ENCODE data around the gene TPCN2. TPM values are rescaled to one million over a fixed set of nuclear protein-coding genes. Genes with fewer than 3 reads are reported as not detected.
A peak's percentile ranks its signal among the peaks of the same experiment; 100 is the strongest.
"Not testable (repeated sequence)": the region's sequence is repeated elsewhere in the genome, so short reads cannot be mapped to it uniquely, and the experiment has no call there.

Gene TPCN2
- total RNA-seq, 6 experiments from 2014 or later: 8.0 to 11.2 (median 9.0) TPM

- Mint-ChIP-seq H3K27me3 (ENCODE audit: insufficient read depth) (no peaks in the 10 kb centered on the region; the same call in 1 of the 2 replicates), H3K27ac (no peak overlapping the region), H3K4me1 (ENCODE audit: low read depth) (peaks cover 24% of the 10 kb centered on the region), H3K36me3 (ENCODE audit: low read depth) (peaks cover 8% of the 10 kb centered on the region; the same call in 1 of the 2 replicates), H3K9me3 (no peaks in the 10 kb centered on the region), H3K4me3 (no peak overlapping the region)
- no peak for TF ChIP-seq CTCF (IDR thresholded peaks at IDR 0.05)
- no peak for DNase-seq
Observed at GRCh38 chr11:69073469-69073868, 24.7 kb downstream of the TPCN2 start.

GRCh38 chr11:69074375-69075140 lies 25.8 kb downstream of the TPCN2 start:
- no peak for TF ChIP-seq CTCF (IDR thresholded peaks at IDR 0.05)
- H3K4me3 Mint-ChIP-seq: peak overlapping the region; percentile 68; the same call in 1 of the 2 replicates
- H3K27me3 Mint-ChIP-seq (ENCODE audit: insufficient read depth): no peaks in the 10 kb centered on the region; the same call in 1 of the 2 replicates
- no peak for DNase-seq
- peaks cover 24% of the 10 kb centered on the region for H3K4me1 Mint-ChIP-seq (ENCODE audit: low read depth)
- peak overlapping the region; percentile 94 for H3K27ac Mint-ChIP-seq
- no peaks in the 10 kb centered on the region for H3K9me3 Mint-ChIP-seq
- H3K36me3 Mint-ChIP-seq (ENCODE audit: low read depth): peaks cover 8% of the 10 kb centered on the region; the same call in 1 of the 2 replicates

GRCh38 chr11:69075421-69076128 lies 26.8 kb downstream of the TPCN2 start:
- peak; percentile 96 for DNase-seq
- no peak for TF ChIP-seq CTCF (IDR thresholded peaks at IDR 0.05)
- Mint-ChIP-seq H3K36me3 (ENCODE audit: low read depth) (peaks cover 2% of the 10 kb centered on the region), H3K4me3 (peak overlapping the region; percentile 68), H3K9me3 (no peaks in the 10 kb centered on the region), H3K27me3 (ENCODE audit: insufficient read depth) (peaks cover 1% of the 10 kb centered on the region; the same call in 1 of the 2 replicates), H3K27ac (peak overlapping the region; percentile 94), H3K4me1 (ENCODE audit: low read depth) (peaks cover 30% of the 10 kb centered on the region)

GRCh38 chr11:69076129-69076791 lies 27.5 kb downstream of the TPCN2 start:
- Mint-ChIP-seq H3K9me3 (no peaks in the 10 kb centered on the region), H3K27ac (peak overlapping the region; percentile 94), H3K4me1 (ENCODE audit: low read depth) (peaks cover 34% of the 10 kb centered on the region), H3K4me3 (peak overlapping the region; percentile 68), H3K27me3 (ENCODE audit: insufficient read depth) (peaks cover 3% of the 10 kb centered on the region; the same call in 1 of the 2 replicates), H3K36me3 (ENCODE audit: low read depth) (peaks cover 5% of the 10 kb centered on the region)
- DNase-seq: peak; percentile 15
- TF ChIP-seq CTCF (IDR thresholded peaks at IDR 0.05): no peak

- not testable (repeated sequence) for H3K27ac Mint-ChIP-seq; H3K27me3 Mint-ChIP-seq (ENCODE audit: insufficient read depth)
Observed at GRCh38 chr11:69076977-69077376, 28.2 kb downstream of the TPCN2 start.

More at GRCh38 chr11:69076977-69077376, 28.2 kb downstream of the TPCN2 start:
- H3K4me1 Mint-ChIP-seq (ENCODE audit: low read depth): peaks cover 34% of the 10 kb centered on the region
- DNase-seq; H3K9me3 Mint-ChIP-seq; H3K36me3 Mint-ChIP-seq (ENCODE audit: low read depth); H3K4me3 Mint-ChIP-seq: not testable (repeated sequence)

All from HFFc6 (cell line).